ENCODE data around the gene AADAC.
"Not testable (repeated sequence)": the region's sequence is repeated elsewhere in the genome, so short reads cannot be mapped to it uniquely, and the experiment has no call there.

AADAC gene, protein sequence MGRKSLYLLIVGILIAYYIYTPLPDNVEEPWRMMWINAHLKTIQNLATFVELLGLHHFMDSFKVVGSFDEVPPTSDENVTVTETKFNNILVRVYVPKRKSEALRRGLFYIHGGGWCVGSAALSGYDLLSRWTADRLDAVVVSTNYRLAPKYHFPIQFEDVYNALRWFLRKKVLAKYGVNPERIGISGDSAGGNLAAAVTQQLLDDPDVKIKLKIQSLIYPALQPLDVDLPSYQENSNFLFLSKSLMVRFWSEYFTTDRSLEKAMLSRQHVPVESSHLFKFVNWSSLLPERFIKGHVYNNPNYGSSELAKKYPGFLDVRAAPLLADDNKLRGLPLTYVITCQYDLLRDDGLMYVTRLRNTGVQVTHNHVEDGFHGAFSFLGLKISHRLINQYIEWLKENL

DNA sequence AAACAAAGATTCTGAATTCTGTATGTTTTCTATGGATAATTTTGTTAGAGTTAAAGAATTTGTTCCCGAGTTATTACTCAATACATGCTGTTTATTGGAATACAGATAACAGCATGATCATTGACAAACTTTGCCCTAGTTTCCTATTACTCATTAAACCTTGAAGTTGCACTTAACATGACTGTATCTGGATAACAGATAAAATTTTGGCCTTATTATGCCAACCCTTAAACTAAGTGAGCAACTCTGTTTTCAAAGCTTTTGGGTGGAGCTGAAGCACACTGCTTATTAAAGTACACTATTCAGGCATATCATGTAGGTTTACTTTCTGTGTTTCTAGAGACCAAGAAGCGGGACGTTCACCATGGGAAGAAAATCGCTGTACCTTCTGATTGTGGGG is at the start of gene AADAC:
AADAC (plus strand) TSS at position 318 of the 400 bp plus-strand sequence; CDS start at position 365, 47 bp downstream.
- no peak for DNase-seq

DNA sequence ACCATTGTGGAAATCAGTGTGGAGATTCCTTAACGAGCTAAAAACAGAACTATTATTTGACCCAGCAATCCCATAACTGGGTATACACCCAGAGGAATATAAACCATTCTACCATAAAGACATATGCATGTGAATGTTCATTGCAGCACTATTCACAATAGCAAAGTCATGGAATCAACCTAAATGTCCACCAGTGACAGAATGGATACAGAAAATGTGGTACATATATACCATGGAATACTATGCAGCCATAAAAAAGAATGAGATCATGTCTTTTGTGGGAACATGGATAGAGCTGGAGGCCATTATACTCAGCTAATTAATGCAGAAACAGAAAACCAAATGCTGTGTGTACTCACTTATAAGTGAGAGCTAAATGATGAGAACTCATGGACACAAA is 49.2 kb upstream of the AADAC start:
- DNase-seq, result not testable (repeated sequence)

DNA sequence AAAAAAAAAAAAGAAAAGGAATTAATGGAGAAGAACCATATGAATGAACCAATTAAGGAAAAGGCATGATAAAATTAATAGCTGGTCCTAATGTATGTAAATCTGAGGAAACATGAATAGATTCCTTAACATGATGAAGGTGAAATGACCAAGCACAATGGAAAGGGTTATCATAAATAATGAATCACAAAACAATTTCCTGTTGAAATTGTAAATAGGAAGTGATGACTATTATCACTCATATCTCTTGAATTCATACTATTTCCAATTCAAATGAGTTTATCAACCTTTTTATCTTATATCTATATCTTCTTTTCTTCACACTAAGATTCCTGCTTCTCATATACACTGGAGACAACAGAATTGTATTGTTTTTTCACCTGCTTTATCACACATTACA is 48.2 kb upstream of the AADAC start:
- no peak for DNase-seq

DNA sequence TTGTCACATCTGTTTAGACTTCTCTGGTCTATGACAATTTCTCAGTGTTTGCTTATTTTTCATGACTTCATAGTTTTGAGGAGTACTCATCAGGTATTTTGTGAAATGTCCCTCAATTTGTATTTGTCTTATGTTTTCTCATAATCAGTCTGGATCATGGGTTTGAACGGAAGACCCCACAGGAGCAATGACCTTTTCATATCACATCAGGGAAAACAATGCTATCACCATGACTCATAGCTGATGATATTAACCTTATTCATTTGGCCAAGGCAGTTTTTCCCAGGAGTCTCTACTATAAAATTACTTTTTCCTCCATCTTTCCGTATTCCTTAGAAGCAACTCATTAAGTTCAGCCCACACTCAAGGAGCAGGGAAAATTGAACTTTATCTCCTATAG is 47.5 kb upstream of the AADAC start:
- no peak for DNase-seq

DNA sequence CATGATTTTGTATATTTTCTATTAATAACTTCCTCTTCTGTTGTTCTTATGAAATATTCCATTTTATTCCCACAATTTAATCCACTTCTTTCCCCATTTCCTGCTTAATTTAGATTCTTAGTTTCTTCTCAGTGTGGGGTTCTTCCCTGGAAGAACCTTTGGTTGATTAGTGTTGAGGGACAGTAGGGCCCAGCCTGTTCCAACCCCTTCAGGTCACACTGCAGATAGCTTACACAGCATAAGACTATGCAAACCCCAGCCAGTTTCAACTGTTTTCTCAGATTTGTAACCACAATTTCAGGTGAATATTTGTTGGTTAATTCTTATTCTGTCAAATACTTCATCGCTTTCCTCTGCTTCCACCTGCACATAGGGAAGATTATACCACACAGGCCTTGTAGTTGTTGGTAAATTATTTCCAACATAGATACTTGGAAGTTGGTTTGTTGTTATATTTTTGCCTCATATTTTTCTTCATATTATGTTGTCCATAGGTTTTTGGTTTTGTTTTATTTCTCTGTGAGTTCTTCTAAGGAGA is 45.5 kb upstream of the AADAC start:
- DNase-seq, result no peak

DNA sequence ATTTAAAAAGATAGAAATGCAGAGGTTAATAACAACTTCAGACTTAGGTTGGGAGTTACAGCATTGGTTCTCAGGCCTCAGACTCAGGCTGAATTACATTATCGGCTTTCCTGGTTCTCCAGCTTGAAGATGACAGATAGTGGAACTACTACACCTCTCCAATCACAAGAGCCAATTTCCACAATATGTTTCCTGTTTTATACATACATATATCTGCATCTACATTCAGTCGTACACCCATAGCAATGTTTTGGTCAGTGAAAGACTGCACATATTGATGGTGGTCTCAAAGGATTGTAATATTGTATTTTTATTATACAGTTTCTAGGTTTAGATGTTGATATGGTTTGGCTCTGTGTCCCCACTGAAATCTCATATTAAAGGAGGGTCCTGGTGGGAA is 44.7 kb upstream of the AADAC start:
- no peak for DNase-seq

DNA sequence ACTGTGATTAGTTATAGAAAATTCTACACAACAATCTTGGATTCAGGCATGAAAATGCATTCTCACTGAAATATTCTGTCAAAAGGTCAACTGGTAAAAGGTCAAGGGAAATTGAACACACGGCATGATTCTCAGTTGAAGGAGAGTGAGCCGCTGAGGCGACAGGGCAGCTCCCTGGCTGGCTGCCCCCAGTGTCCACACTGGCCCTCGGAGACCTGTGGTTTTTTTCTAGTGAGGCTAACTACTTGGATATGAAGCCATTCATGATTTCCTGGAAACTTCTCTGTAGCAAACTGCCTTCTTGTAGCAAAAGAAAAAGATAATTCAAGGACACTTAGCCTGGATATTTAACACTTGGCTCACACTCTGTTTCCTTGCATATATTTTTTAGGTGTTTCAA is 43.0 kb upstream of the AADAC start:
- peak in 1 of 58 donors; percentile 0 for DNase-seq

DNA sequence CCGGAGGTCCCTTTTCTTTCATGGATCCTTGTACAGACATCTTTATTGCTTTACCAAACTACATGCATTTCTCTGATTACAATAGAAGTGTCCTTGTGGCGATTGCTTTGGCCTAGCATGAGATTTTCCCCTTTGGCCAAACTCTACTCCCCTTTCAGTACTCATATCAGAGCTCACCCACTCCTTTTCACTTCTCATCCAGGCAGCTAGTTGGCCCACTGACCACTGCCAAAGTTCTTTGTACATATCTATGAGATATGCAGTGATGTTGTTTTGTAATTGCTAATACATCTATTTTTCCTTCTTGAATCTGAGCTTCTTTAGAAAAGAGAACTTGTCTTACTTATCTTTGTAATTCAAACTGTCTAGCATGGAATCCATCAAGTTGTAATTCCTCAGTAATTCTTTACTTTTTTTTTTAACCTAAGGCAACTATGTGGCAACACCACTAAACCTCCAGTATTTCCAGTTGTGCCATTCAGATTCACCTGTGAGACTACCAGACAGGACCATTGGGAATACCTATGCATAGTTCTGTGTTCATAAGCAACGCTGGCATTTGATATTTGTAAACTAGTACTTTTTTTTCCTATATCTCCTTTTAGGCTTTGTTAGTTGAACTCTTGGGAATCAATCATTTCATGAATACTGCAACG is 41.0 kb upstream of the AADAC start:
- DNase-seq, result no peak

DNA sequence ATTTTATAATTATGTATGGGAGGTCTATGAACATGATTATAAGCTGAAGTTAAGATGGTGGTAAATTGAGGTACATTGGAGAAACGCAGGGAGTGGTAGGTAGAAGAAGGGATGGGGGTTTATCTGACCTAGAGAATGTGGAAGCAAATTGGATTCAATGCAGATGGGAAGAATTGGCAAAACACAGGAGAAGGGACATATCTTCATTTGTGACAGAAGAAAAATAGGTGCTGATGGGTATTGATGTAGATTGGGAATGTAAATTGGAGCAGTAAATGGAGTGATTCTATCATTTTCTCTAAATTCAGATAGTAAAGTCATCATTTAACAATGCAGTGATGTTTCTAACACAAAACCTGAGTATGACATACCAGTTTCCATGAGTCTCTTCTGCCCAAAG is 39.7 kb upstream of the AADAC start:
- DNase-seq, result no peak

DNA sequence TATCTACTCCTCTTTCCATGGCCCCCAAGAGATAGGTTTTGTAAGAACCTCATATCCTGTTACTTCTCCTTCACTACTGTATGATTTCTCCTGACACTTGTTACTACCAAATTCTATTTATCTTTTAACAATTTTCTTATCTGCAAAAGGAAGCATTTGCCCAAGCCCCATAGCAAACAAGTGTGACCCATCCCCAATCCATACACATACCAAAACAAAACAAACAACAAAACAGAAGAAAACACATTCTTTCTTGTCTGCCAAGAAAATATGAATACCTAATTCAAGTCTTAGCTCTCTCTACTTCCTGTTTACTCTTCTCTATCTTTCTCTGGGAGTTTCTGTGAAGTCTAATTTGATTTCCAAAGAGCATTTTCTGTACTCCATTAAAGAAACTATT is 39.0 kb upstream of the AADAC start:
- no peak for DNase-seq

DNA sequence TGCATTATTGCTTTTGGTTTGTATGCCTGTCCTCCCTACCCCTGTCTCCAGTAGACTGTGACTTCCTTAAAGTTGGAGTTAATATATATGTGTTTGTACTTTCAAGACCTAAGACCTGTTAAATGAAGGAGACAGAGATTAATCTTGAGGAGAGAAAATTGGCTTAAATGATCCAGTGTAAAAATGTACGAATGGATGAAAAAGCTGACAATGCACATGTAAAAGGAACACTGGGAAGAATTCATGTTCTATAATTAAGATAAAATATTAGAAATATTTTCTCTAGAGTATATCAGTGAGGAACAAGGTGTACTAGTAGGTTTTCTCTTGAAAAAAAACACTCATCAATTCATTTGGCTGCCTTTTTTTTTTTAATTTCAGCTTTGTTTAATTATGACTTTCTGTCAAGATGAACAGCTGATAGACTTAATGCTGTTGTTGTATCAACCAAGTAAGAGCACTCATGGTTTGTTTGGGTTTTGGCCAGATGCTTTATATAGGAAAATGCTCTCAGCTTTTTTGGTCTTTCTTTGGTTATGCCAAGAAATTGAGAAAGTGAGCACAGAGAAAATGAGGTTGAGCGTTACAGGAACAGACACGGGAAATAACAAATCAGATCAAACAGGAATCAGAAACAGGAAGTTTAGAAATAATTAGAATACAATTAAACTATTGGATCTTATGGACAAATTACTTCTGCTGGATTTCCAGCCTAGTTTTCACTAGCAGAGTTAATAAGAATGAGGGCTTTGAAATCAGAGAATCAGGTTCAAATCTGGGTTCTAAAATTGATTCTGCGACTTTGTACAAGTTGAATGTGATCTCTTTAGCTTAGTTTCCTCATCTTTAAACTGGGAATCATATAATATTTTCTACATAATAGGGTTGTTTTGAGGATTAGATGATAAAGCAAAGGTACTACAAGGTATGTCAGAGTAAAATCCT is 38.3 kb upstream of the AADAC start:
- DNase-seq, result no peak

DNA sequence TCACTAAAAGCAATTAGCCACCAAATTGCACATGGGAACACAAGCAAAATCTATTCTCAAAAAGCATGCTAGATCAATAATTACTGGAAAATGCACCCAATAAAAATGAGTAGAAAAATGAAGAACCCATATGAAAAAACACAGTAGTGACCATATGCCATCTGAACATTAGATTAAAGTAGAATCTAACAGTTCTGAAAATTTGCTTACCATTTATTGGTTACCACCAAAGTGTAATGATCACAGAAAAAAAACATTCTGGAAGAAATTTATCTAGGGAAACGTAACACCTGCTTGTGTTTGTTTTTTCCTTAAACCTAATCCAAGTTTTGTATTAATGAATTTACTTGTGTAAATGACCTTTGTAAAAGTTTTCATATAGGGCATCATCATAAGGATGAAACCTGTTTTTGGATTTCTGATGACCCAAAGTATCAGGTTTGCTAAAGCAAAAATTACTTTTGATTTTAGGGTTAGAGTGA is 37.6 kb upstream of the AADAC start:
- DNase-seq, result no peak

DNA sequence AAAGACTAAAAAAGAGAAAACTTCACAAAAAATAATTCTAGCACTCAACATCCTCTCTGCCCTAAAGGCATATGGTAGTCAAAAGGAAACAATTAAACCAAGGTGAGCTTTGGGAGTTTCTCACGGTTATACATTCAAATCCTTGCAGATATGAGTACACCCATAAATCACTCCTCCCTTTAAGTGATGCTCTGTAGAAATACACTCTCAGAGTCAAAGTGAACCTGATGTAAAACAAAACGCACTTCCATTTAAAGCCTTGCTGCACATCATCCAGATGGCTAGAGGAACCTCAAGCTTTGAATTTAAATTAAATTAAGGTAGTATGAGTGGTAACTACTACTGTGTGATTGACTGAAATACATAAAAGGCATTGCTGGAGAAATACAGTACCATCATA is 36.0 kb upstream of the AADAC start:
- no peak for DNase-seq

DNA sequence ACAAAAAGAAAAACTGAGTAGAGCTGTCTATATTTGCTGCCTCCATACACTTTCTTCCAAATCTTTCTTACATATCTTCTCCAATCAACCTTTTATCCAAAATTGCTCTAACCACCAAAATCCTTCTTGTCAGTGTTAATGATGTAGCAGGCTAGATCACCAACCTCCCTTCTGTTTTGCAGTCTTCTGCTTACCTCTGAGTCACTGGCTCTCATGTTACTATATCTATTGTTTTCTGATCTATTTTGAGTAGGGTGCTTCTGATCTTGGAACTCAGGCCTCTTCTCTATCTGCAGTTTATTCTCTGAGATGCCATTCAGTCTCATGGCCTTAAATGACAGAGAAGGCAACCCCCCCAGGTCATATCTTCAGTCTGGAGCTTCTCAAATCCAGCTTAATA is 26.3 kb upstream of the AADAC start:
- DNase-seq, result no peak

DNA sequence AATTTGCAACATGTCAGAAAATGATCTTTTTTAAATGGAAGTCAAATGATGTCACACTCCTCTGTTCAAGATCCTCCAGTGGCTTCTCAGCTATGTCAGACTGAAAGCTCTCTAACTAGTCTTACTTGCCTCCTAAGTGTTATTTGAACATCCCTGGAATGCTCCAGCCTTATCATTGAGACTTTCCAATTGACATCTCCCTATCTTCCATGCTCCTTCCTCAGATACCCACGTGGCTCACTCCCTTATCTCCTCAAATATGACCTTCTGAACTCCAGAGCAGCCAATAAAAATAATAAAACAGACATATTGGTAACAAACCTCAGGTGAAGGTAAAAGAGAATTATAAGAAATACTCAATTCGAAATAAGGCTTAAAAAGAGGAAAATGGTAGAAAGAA is 25.5 kb upstream of the AADAC start:
- DNase-seq, result no peak

DNA sequence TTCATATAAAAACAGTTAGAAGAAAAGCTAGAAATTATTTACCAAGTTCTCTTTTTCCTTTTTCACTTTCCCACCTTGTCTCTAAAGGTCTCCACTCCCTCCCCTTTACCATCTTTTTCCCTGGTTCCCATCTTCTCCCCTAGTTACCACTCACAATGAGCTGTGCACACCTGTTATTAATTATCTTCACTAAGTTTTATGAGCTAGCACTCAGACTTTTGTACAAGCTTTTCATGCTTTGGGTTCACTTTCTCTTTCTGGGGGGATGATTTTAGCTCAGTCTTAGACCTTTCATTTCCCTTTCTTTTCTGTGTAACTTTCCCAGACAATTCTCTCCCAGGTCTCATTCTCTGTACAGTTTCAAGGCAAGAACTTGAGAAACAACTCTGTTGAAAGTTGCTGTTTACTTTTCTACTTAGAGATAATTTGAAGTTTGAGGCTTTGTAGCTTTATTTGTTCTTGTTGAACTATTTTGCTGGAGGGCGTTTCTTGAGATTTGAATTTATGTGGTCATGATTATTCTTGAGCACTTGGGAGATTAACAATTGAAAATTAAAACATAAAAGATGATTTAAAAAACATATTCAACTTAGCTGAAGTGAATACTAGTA is 24.0 kb upstream of the AADAC start:
- DNase-seq, result no peak

DNA sequence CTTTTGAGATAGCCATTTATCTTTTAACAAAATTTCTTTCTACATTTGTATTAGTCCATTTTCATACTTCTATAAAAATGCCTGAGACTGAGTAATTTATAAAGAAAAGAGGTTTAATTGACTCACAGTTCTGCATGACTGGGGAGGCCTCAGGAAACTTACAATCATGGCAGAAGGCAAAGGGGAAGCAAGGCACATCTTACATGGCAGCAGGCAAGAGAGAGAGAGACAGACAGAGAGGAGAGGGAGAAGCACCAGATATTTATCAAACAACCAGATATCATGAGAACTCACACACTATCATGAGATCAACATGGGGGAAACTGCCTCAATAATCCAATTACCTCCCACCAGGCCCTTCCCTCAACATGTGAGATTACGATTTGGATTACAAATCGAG is 23.2 kb upstream of the AADAC start:
- not testable (repeated sequence) for DNase-seq

DNA sequence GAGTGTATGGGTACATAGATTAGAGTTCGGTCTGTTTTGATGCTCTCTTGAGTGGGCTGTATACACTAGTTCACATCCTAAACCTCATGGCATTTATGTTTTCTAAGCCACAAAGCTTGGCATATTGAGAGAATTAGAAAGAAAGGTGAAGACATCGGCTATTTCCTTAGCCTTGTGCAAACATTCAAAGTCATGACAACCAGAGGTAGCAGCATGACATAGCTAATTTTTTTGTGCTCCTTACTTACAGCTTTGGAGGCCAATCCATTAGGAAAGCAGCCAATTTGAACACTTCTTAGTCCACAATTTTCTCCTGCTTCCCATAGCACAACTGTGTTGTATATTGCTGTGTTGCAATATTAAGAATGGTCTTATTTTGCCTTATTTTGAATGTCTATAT is 21.5 kb upstream of the AADAC start:
- DNase-seq, result no peak

DNA sequence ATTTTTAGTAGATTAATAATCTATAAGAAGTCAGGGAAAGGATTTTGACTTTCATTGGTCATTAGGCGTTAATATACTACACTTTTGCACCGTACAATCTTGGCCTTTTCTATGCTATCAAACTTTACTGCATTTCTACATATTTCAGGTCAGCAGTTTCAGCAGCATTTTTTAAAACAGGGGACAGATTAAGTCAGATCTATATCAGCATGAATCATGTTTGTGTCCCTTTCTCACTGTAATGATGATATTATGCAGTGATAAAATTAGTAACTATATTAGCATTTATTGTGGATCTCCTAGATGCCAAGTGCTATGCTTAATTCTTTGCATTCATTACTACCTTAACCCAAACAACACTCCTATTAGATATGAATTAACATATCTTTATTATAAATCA is 20.3 kb upstream of the AADAC start:
- no peak for DNase-seq

DNA sequence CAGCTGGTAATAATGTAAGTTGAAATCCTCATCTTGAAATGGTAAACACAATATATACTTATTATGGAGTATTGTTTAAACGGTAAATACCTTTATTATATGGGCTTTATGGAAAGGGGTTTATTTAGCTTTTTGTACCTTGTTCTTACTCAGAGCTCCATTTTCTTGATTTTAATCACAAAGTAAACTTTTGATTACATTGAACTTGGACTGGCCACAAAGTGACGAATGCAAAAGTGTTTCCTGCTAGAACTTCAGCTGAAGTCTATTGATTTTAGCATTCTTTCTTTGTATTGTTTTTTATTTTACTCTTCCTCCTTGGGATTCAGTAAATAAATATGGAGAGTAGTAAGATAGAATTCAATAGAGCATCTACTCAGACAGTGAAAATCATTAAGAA is 19.8 kb upstream of the AADAC start:
- no peak for DNase-seq

DNA sequence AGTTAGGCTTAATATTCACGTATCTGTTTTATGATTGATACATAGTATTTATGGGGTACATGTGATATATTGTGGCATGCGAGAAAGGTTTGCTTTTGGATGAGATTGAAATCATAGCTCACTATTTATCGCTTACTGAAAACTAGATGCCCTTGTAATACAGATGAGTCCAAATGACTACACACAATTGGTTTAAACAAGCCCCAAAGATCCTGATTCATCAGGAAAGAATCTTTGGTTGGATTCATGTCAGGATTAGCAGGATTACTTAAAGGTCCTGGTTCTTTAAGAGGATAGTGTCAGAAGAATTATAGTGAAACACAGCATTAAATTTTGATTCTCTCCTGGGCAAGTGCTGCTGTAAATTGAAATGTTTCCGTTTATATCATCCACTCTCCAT is 18.6 kb upstream of the AADAC start:
- no peak for DNase-seq
